Nucleus accumbens (tissue), 56 donors: ENCODE data around the gene ADORA2A.

ENCODE experiments used
- DNase-seq, 56 donors: peaks; one replicate each; lab custom pipeline; 2025; lab: John Stamatoyannopoulos, UW

The ADORA2A gene

GRCh38 chr22:24430431-24431308, 3.3 kb downstream of the ADORA2A start:
- DNase-seq, result peak in 5 of 56 donors; percentile 9 to 24 (median 11)

GRCh38 chr22:24431309-24432034, 4.1 kb downstream of the ADORA2A start:
- DNase-seq, result no peak

GRCh38 chr22:24432059-24432853, 4.9 kb downstream of the ADORA2A start:
- DNase-seq, result peak in 40 of 56 donors; percentile 12 to 86 (median 48)

- DNase-seq, result no peak
Measured at GRCh38 chr22:24433001-24433827, 5.8 kb downstream of the ADORA2A start.

- no peak for DNase-seq
Measured at GRCh38 chr22:24433828-24434470, 6.5 kb downstream of the ADORA2A start.

GRCh38 chr22:24434471-24435322, 7.3 kb downstream of the ADORA2A start:
- no peak for DNase-seq

- no peak for DNase-seq
Measured at GRCh38 chr22:24435323-24435645, 7.9 kb downstream of the ADORA2A start.

- no peak for DNase-seq
Measured at GRCh38 chr22:24435861-24436371, 8.5 kb downstream of the ADORA2A start.

GRCh38 chr22:24436553-24436952, 9.2 kb downstream of the ADORA2A start:
- no peak for DNase-seq

GRCh38 chr22:24437091-24437490, 9.7 kb downstream of the ADORA2A start:
- no peak for DNase-seq

- DNase-seq, result no peak
Measured at GRCh38 chr22:24437741-24438328, 10.4 kb downstream of the ADORA2A start.

- DNase-seq, result no peak
Measured at GRCh38 chr22:24440270-24440717, 12.9 kb downstream of the ADORA2A start.

GRCh38 chr22:24440718-24441405, 13.5 kb downstream of the ADORA2A start:
- DNase-seq, result peak in 2 of 56 donors; percentile 23 to 25

- no peak for DNase-seq
Measured at GRCh38 chr22:24441406-24442351, 14.3 kb downstream of the ADORA2A start.

GRCh38 chr22:24442352-24442744, 14.9 kb downstream of the ADORA2A start:
- no peak for DNase-seq

- no peak for DNase-seq
Measured at GRCh38 chr22:24443668-24444067, 16.3 kb downstream of the ADORA2A start.
